B cell (primary cell): Measurements from ENCODE around the gene ATXN7L2. TPM values are rescaled to one million over a fixed set of nuclear protein-coding genes. Genes with fewer than 3 reads are reported as not detected.

Source experiments
- ATAC-seq: fragments of 200-7000 bp; cut with Tn5 transposase; one replicate; pipeline ENCODE4 v1.10.0; 2021; ENCODE audit warnings: low read depth, mild to moderate bottlenecking, moderate number of reproducible peaks, moderate library complexity
- CTCF ChIA-PET: fragments of 350-600 bp; sonication (Branson Sonifier 250); formaldehyde crosslinking; loops from one replicate; lab custom pipeline; 2021; ENCODE audit warnings: antibody characterized with exemption, inconsistent platforms; lab: Charles Lee
- POLR2A ChIA-PET: fragments of 350-600 bp; sonication (Branson Sonifier 250); formaldehyde crosslinking; loops from one replicate; lab custom pipeline; 2021; ENCODE audit warnings: antibody characterized with exemption; lab: Charles Lee
- DNase-seq: peaks from one replicate; pipeline ENCODE4 v3.0.0; 2013
- H2AFZ ChIP-seq: 2 replicates; pipeline ENCODE4 v1.6.1; 2012; ENCODE audit warnings: mild to moderate bottlenecking, low read depth, low read length; ENCODE audit not compliant: insufficient read depth, poor library complexity, severe bottlenecking
- H3K27ac ChIP-seq, 2 donors: 1 replicate in 1 of 2; 2 replicates in 1 of 2; pipeline ENCODE4 v1.5.1; 2012 to 2013; ENCODE audit warnings: low read length in 2 of 2, mild to moderate bottlenecking in 2 of 2, moderate library complexity in 1 of 2
- H3K27me3 ChIP-seq, 4 experiments: fragments of 200-600 bp in 1 of 4; sonication (generic) in 1 of 4; replicated peaks in 1 of 4; 1 replicate in 2 of 4; 2 replicates in 2 of 4; pipeline versions ENCODE4 v1.6.1 to v1.7.0; 2013 to 2016; ENCODE audit warnings: low read length in 3 of 4, mild to moderate bottlenecking in 2 of 4, mixed read lengths in 1 of 4, moderate library complexity in 1 of 4; ENCODE audit not compliant: insufficient read depth in 4 of 4, control insufficient read depth in 3 of 4; ENCODE audit errors: control extremely low read depth in 1 of 4
- H3K36me3 ChIP-seq, 2 experiments: replicated peaks in 1 of 2; 1 replicate in 1 of 2; 2 replicates in 1 of 2; pipeline versions ENCODE4 v1.6.1 to v1.7.1; 2013; ENCODE audit warnings: low read length in 1 of 2; ENCODE audit not compliant: insufficient read depth in 2 of 2, control insufficient read depth in 1 of 2; ENCODE audit errors: control extremely low read depth in 1 of 2, extremely low read depth in 1 of 2
- H3K4me1 ChIP-seq, 2 donors: fragments of 200-600 bp in 1 of 2; sonication (generic) in 1 of 2; 1 replicate in 1 of 2; 2 replicates in 1 of 2; pipeline versions ENCODE4 v1.5.1 to v1.6.1; 2013 to 2017; ENCODE audit warnings: low read length in 2 of 2; ENCODE audit not compliant: control insufficient read depth in 2 of 2, insufficient read depth in 2 of 2
- H3K4me2 ChIP-seq: replicated peaks from 2 replicates; pipeline ENCODE3; 2012; ENCODE audit warnings: mild to moderate bottlenecking, low read depth, low read length; ENCODE audit not compliant: poor library complexity, severe bottlenecking
- H3K4me3 ChIP-seq, 5 experiments: fragments of 200-600 bp in 1 of 5; sonication (generic) in 1 of 5; 1 replicate in 3 of 5; 2 replicates in 2 of 5; pipeline versions ENCODE4 v1.5.1 to v1.7.0; 2011 to 2016; ENCODE audit warnings: low read length in 4 of 5, mild to moderate bottlenecking in 4 of 5, low read depth in 2 of 5, control low read depth in 1 of 5, moderate library complexity in 1 of 5; ENCODE audit not compliant: insufficient read depth in 1 of 5; ENCODE audit errors: control extremely low read depth in 1 of 5, extremely low read depth in 1 of 5
- H3K79me2 ChIP-seq: fragments of 200-600 bp; sonication (generic); one replicate; pipeline ENCODE4 v1.6.0; 2016; ENCODE audit warnings: low read length; ENCODE audit not compliant: control insufficient read depth, insufficient read depth
- H3K9ac ChIP-seq: fragments of 200-600 bp; sonication (generic); 2 replicates; pipeline ENCODE4 v1.6.1; 2017; ENCODE audit warnings: mild to moderate bottlenecking, low read length, moderate library complexity
- H3K9me3 ChIP-seq, 3 donors: one replicate each; pipeline versions ENCODE4 v1.6.1 to v1.7.1; 2013; ENCODE audit warnings: low read length in 2 of 3; ENCODE audit not compliant: control insufficient read depth in 2 of 3, insufficient read depth in 1 of 3; ENCODE audit errors: control extremely low read depth in 1 of 3
- H4K20me1 ChIP-seq: 2 replicates; pipeline ENCODE4 v1.6.0; 2012; ENCODE audit warnings: mild to moderate bottlenecking, low read length; ENCODE audit not compliant: insufficient read depth, control insufficient read depth, poor library complexity, severe bottlenecking
- H3K27ac Mint-ChIP-seq: one replicate; pipeline ENCODE4 v1.8.0; 2021; ENCODE audit warnings: mixed read lengths
- H3K27me3 Mint-ChIP-seq: one replicate; pipeline ENCODE4 v1.8.0; 2021; ENCODE audit warnings: mixed read lengths
- H3K4me1 Mint-ChIP-seq: one replicate; pipeline ENCODE4 v1.8.0; 2021; ENCODE audit warnings: mixed read lengths
- H3K4me3 Mint-ChIP-seq: one replicate; pipeline ENCODE4 v1.8.0; 2021; ENCODE audit warnings: mixed read lengths
- H3K9me3 Mint-ChIP-seq: one replicate; pipeline ENCODE4 v1.8.0; 2022; ENCODE audit warnings: mixed read lengths; ENCODE audit not compliant: insufficient read depth
- CTCF ChIP-seq: fragments of 200-600 bp; IDR thresholded peaks from one replicate; pipeline ENCODE4 v1.8.0; 2022; ENCODE audit warnings: antibody characterized with exemption, mild to moderate bottlenecking
- EZH2 ChIP-seq: IDR thresholded peaks from 2 replicates; pipeline ENCODE4 v1.6.1; 2012; ENCODE audit warnings: borderline replicate concordance, low read depth, mild to moderate bottlenecking, moderate library complexity, low read length; ENCODE audit not compliant: insufficient read depth, poor library complexity, severe bottlenecking
- WGBS: methylation state at CpG from one replicate; pipeline ENCODE4 v1.1.5; 2013; ENCODE audit warnings: missing lambda C conversion rate; ENCODE audit not compliant: insufficient coverage; 5-methylcytosine and 5-hydroxymethylcytosine counted together
- intact Hi-C: fragments of 100-400 bp; cut with micrococcal nuclease; formaldehyde crosslinking; loops from one replicate; pipeline ENCODE4 v1.10.0; 2022
- polyA minus RNA-seq: library from RNA; depleted of rRNA, polyadenylated mRNA; stranded (reverse); fragments of >200 nt; gene quantifications from 2 replicates; pipeline ENCODE4 v1.2.3, GENCODE V29; 2012
- polyA plus RNA-seq: library from polyadenylated mRNA; depleted of rRNA; stranded (reverse); fragments of >200 nt; gene quantifications from 2 replicates; pipeline ENCODE4 v1.2.3, GENCODE V29; 2012
- total RNA-seq, 2 donors: library from RNA; stranded (reverse); fragments of 120-200 nt in 1 of 2; gene quantifications; 1 replicate in 1 of 2; 2 replicates in 1 of 2; pipeline versions ENCODE4 v1.2.3 to v1.2.4, GENCODE V29; 2013 to 2022

ATXN7L2 gene
- total RNA-seq (10.1 and 10.9 TPM in 2 replicates), polyA plus RNA-seq (11.9 and 12.4 TPM in 2 replicates), polyA minus RNA-seq (6.6 and 10.5 TPM in 2 replicates)
- total RNA-seq (2013), result 4.4 TPM

GRCh38 chr1:109483672-109484518, at the start of gene ATXN7L2:
ATXN7L2 (plus strand) TSS chr1:109483905; CDS start chr1:109483954, 49 bp downstream.
- Mint-ChIP-seq H3K9me3 (no peaks in the 10 kb centered on the region), H3K27ac (peak within 1 kb of the TSS; percentile 88), H3K4me3 (peak within 1 kb of the TSS; percentile 96), H3K27me3 (peaks cover 20% of the 10 kb centered on the region), H3K4me1 (peaks cover 28% of the 10 kb centered on the region)
- Histone ChIP-seq H4K20me1 (no peaks in the 10 kb centered on the region), H2AFZ (peak within 1 kb of the TSS; percentile 96), H3K27ac (peak within 1 kb of the TSS; percentile 92 to 95), H3K9ac (peak within 1 kb of the TSS; percentile 70), H3K79me2 (peaks cover 24% of the 10 kb centered on the region), H3K27me3 (peaks cover 0 to 15% (median 5%) of the 10 kb centered on the region in 4 experiments), H3K4me1 (peaks cover 12 to 23% of the 10 kb centered on the region in 2 donors), H3K4me3 (peak within 1 kb of the TSS; percentile 51 to 82 (median 74)), H3K4me2 (peak within 1 kb of the TSS; percentile 93), H3K9me3 (no peaks in the 10 kb centered on the region), H3K36me3 (peaks cover 0 to 2% of the 10 kb centered on the region in 2 experiments)
- intact Hi-C loops, result loop anchor here (1.0 to 10.0 kb wide), 8 partner anchors 10 to 923 kb away; partner anchors contain the start of genes AMIGO1, AMPD2, CYB561D1 and GNAI3
- peak; percentile 96 for DNase-seq
- ChIA-PET POLR2A (interaction anchor here (0.6 to 1.6 kb wide), 14 partner anchors 10 to 500 kb away, joined by 3 to 8 read pairs (median 5); partner anchors contain the start of genes CYB561D1, GNAI3, PSMA5 and TAF13), CTCF (interaction anchor here (0.7 to 37.9 kb wide), 13 partner anchors 10 to 501 kb away, joined by 3 to 926 read pairs (median 4); partner anchors contain the start of genes AHCYL1, CYB561D1, GPR61 and PSMA5)
- TF ChIP-seq CTCF, result no peak
- TF ChIP-seq EZH2, result no peak
- ATAC-seq, result peak; percentile 77
- WGBS, result 1% methylated on average over 64 of the region's 73 CpGs
